Measurements from ENCODE around the gene PIPOX. TPM values are rescaled to one million over a fixed set of nuclear protein-coding genes. Genes with fewer than 3 reads are reported as not detected.

PIPOX gene
- polyA plus RNA-seq, 4 donors = 2.4 to 10.6 (median 5.5) TPM

GRCh38 chr17:29018788-29019474, 24.0 kb upstream of the PIPOX start:
- no peak for DNase-seq (ENCODE audit: low read depth in 4 of 4, low spot score in 3 of 4)

GRCh38 chr17:29019475-29020181, 23.3 kb upstream of the PIPOX start:
- DNase-seq (ENCODE audit: low read depth in 4 of 4, low spot score in 3 of 4) = no peak

- no peak for DNase-seq (ENCODE audit: low read depth in 4 of 4, low spot score in 3 of 4)
Measured at GRCh38 chr17:29020576-29020975, 22.4 kb upstream of the PIPOX start.

- no peak for DNase-seq (ENCODE audit: low read depth in 4 of 4, low spot score in 3 of 4)
Measured at GRCh38 chr17:29021226-29021625, 21.7 kb upstream of the PIPOX start.

DNA sequence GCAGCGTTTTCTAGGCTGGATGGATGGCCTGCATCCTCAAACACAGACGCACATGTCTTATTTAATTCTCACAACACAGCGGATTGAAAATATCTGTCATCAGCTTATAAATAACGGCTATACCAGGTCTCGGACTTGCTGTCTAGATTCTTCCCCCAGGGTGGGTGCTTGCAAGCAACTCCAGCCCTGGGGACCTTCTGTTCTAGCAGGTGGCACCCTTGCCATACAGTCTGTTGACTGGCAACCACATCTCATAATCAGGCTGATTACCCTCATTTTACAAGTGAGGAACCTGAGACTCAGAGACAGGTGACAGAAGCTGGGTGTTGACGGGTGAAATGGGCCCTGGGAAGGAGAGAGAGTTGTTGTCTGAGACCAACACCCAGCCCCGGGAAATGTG, 20.9 kb upstream of the PIPOX start:
- DNase-seq (ENCODE audit: low read depth in 4 of 4, low spot score in 3 of 4) = no peak

DNA sequence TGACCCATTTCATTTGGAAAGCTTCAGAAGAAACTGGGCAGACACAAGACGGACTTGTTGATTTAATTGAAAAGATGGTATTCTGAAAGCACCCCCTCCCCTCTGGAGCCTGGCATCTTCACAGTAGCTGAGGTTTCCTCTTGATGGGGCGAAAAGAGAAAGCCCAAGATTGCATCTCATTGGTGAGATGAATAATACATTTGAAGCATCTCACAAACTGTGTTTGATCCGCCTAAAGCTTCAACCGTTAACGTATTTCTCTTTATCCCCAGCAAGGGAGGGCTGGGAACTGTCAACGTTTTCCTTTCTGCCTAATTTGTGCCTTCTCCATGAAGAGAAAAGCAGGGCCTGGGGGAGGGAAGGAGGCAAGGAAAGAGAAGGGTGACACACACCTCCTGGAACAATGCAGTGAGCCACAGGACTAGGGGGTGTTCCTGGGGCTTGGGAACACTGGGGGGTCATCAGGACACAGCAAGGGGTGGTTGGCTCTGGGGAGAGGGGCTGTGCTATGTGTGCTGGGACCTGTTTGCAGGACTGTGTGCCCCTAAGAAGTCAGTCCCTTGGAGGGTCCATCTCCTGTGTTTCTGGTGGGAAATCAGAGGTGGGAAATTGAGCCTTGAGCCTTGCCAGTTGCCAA, 18.5 kb upstream of the PIPOX start:
- DNase-seq (ENCODE audit: low read depth in 4 of 4, low spot score in 3 of 4) = no peak

- no peak for DNase-seq (ENCODE audit: low read depth in 4 of 4, low spot score in 3 of 4)
Measured at GRCh38 chr17:29031488-29031887, 11.5 kb upstream of the PIPOX start.

DNA sequence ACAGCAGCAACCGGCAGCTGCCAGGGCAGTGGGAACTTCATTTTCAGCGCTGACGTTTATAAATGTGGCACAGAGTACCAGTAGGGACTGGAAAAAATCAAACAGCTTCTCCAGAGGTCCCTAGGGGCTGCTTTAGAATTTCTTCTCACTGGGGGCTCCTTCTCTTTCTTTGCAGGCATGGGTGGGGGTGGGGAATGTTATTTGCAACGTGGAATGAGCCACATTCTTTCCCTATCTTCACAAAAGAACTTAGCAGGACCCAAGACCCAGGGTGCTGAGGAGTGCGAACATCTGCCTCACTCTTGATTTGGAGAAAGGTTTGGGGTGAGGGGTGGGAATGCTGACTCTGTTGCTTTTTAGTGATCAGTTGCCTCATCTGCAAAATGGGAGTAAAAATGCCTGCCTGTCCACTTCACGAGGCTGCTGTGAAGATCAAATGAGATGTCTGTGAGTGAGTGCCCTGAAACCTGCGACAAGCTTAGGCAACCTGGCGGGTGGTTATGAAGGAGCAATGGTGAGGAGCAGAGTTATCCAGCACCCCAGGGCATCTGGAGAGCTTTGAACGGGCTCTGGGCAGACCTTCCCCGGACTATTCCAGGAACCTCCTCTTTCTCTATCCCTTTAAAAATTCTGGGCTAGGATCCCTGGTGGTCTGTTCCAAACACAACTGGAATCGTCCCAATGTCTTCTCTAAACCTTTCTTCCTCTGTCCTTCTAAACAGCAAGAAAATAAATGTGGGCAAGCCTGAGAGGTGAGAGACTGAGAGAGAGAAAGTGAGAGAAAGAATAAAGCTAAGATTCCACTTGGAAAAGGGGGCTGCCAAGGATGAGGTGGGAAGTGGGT, 10.7 kb upstream of the PIPOX start:
- no peak for DNase-seq (ENCODE audit: low read depth in 4 of 4, low spot score in 3 of 4)

DNA sequence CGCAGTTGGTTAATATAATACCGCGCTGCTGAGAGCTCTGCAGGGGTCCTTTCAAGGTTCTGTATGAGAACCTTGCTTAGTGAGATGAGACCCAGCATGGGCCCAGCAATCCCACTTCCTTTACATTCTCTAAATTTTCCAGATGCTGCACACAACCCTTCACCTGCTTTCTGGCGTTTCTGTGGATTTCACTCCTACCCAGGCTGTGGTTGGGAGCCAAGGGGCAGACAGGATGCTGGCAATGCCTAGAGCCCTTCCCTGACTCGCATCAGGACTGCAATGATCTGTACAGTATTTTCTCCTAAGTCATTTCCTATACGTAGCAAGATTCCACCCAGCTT, 10.1 kb upstream of the PIPOX start:
- DNase-seq (ENCODE audit: low read depth in 4 of 4, low spot score in 3 of 4) = no peak

- DNase-seq (ENCODE audit: low read depth in 4 of 4, low spot score in 3 of 4) = no peak
Measured at GRCh38 chr17:29034510-29034909, 8.4 kb upstream of the PIPOX start.

- no peak for DNase-seq (ENCODE audit: low read depth in 4 of 4, low spot score in 3 of 4)
Measured at GRCh38 chr17:29036584-29036983, 6.4 kb upstream of the PIPOX start.

GRCh38 chr17:29037739-29038084, 5.2 kb upstream of the PIPOX start:
- DNase-seq (ENCODE audit: low read depth in 4 of 4, low spot score in 3 of 4) = no peak

GRCh38 chr17:29038085-29038795, 4.7 kb upstream of the PIPOX start:
- DNase-seq (ENCODE audit: low read depth in 4 of 4, low spot score in 3 of 4) = no peak

GRCh38 chr17:29039764-29040598, 3.0 kb upstream of the PIPOX start:
- DNase-seq (ENCODE audit: low read depth in 4 of 4, low spot score in 3 of 4) = no peak

- DNase-seq (ENCODE audit: low read depth in 4 of 4, low spot score in 3 of 4) = no peak
Measured at GRCh38 chr17:29041091-29041490, 1.9 kb upstream of the PIPOX start.

GRCh38 chr17:29041571-29041970, 1.4 kb upstream of the PIPOX start:
- DNase-seq (ENCODE audit: low read depth in 4 of 4, low spot score in 3 of 4) = no peak

- no peak for DNase-seq (ENCODE audit: low read depth in 4 of 4, low spot score in 3 of 4)
Measured at GRCh38 chr17:29042026-29042678, 789 bp upstream of the PIPOX start.

DNA sequence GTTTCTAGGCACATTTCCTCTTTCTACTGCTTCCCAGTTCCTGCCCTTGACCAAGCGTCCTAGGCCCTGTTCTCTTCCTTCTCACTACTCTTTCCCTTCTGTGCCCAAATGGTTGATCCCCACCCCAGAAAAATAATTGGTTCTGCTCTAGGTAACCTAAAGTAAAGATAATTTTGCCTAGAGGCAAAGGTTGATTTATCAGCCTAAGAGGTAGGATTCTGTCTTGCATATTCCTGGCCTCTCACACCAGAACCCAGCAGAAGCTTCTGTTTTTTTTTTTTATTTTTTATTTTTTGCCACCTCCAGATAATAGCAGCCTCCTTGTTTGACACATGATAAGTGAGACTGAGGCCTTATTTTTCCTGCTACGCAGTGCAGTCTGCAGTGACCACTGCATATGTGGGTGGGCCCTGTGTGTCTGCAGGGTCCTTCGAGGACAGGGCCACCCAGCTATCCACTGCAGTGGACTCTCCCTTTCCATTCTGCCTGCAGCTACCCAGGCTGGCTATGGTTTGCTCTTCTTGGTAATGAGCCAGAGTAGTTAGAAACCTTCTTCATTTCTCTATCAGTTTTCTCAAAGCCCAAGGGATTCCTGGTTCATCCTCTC, 701 bp downstream of the PIPOX start:
- no peak for DNase-seq (ENCODE audit: low read depth in 4 of 4, low spot score in 3 of 4)

DNA sequence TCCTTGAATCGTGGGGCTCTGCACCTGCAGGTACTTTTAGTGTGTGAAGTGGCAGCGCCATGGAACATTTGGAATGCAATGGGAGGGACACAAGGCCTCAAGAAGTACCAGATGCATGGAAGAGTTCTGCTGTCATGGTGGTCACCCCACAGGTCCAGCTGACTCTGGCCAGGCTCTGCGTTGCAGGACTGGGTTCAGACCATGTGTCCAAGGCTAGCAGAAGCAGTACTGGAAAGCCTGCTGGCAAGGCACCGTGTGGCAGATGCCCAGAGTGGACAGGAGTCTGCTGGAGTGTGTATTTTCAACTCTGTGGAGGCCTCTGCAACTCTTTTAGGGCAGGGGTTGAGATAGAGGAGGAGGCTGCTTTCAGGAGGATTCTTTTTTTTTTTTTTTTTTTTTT, 2.1 kb downstream of the PIPOX start:
- no peak for DNase-seq (ENCODE audit: low read depth in 4 of 4, low spot score in 3 of 4)

Measured in left renal pelvis (tissue), 4 donors.